GM12801 (cell line): Measurements from ENCODE around the gene ZIC4.

Source experiments
- TF ChIP-seq, protein P1 (sequence below): IDR thresholded peaks from one replicate; pipeline ENCODE4 v1.5.1; 2011; ENCODE audit warnings: control low read depth; ENCODE audit not compliant: insufficient read length; ENCODE audit errors: extremely low read depth

Gene ZIC4

GRCh38 chr3:147368561-147369221 lies 37.7 kb downstream of the ZIC4 start:
- TF ChIP-seq, protein P1, sequence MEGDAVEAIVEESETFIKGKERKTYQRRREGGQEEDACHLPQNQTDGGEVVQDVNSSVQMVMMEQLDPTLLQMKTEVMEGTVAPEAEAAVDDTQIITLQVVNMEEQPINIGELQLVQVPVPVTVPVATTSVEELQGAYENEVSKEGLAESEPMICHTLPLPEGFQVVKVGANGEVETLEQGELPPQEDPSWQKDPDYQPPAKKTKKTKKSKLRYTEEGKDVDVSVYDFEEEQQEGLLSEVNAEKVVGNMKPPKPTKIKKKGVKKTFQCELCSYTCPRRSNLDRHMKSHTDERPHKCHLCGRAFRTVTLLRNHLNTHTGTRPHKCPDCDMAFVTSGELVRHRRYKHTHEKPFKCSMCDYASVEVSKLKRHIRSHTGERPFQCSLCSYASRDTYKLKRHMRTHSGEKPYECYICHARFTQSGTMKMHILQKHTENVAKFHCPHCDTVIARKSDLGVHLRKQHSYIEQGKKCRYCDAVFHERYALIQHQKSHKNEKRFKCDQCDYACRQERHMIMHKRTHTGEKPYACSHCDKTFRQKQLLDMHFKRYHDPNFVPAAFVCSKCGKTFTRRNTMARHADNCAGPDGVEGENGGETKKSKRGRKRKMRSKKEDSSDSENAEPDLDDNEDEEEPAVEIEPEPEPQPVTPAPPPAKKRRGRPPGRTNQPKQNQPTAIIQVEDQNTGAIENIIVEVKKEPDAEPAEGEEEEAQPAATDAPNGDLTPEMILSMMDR, result no peak

- TF ChIP-seq, protein P1, result no peak
Observed at GRCh38 chr3:147368151-147368550, 38.2 kb downstream of the ZIC4 start.

- TF ChIP-seq, protein P1, result no peak
Observed at GRCh38 chr3:147367676-147368075, 38.7 kb downstream of the ZIC4 start.

DNA sequence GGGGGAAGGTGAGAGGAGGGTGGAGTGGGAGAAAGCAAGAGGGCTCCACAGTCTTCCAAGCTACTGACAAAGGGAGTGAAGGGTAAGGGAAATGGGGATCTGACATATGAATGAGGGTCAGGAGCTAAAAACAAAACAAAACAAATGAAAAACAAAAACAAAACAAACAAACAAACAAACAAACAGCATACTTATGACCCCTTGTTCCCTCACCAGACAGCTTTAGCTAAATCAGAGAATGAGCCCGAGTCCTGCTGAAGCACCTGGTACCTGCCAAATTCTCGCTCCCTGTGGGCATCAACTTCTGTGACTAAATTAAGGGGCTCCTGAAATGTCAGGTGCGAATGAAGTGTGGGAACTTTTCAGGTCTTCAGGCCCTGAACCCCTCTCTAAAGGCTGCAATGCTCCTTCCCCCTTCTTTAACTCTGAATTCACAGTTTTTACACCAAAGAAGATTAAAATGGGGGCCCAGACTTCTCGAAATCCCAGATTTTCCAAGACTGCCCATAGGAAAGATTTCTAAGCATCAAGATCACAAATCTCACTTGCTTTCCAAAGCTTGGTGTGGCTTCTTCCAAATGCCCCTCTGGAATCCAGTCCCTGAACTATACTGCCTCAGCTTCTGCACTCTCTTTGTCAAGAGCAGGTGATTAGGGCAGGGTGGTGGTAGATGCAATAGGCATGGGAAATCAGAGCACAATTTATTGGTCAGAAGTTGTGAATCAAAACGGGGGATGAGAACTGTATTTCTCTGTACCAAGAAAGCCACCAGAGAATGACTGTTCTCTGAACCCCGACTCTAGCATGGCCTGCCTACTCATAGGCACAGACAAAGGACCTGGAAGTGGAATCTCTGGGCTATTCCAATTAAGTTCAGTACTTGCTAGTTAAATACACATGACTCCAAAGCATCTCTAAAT lies 40.9 kb downstream of the ZIC4 start:
- TF ChIP-seq, protein P1, result no peak

- TF ChIP-seq, protein P1, result no peak
Observed at GRCh38 chr3:147364771-147365170, 41.6 kb downstream of the ZIC4 start.

GRCh38 chr3:147361454-147362420 lies 44.6 kb downstream of the ZIC4 start:
- TF ChIP-seq, protein P1, result no peak
